Measurements from ENCODE around the gene TCFL5.

DNA sequence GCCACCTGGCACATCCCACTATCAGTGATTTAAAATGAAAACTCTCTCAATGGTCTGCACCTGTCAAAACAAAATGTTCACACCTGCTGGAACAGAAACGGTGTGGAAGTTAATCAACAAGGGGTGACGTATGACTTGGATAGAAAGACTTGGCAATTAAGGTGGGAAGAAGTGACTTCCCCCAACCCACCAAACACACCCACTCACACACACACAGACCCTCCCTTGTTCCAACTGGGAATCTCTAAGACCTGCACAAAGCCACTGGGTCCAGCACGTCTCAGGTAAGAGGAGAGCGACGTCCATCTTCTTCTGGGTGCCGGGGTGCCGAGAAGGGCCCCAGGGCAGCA is 25.1 kb upstream of the TCFL5 start:
- TF ChIP-seq EZH2phosphoT487 (IDR thresholded peaks at IDR 0.05; ENCODE audit: borderline replicate concordance), result no peak
- no peak for TF ChIP-seq CTCF (conservative IDR thresholded peaks at IDR 0.05; ENCODE audit: low read length)
